GM18951 (cell line): ENCODE data around the gene SMAD7.
A peak's percentile ranks its signal among the peaks of the same experiment; 100 is the strongest.

Experiments used
- POLR2A ChIP-seq: IDR thresholded peaks from 4 replicates; pipeline ENCODE4 v1.6.1; 2011; ENCODE audit warnings: mild to moderate bottlenecking; ENCODE audit not compliant: insufficient read length, insufficient read depth; ENCODE audit errors: extremely low read depth
- in situ Hi-C: fragments of 300-500 bp; cut with MboI; formaldehyde crosslinking; loops from one replicate; pipeline ENCODE4 v1.12.0; 2022; ENCODE audit warnings: low sequenced_read_pairs, mixed read lengths, inconsistent platforms; ENCODE audit not compliant: unreplicated experiment

The SMAD7 gene

DNA sequence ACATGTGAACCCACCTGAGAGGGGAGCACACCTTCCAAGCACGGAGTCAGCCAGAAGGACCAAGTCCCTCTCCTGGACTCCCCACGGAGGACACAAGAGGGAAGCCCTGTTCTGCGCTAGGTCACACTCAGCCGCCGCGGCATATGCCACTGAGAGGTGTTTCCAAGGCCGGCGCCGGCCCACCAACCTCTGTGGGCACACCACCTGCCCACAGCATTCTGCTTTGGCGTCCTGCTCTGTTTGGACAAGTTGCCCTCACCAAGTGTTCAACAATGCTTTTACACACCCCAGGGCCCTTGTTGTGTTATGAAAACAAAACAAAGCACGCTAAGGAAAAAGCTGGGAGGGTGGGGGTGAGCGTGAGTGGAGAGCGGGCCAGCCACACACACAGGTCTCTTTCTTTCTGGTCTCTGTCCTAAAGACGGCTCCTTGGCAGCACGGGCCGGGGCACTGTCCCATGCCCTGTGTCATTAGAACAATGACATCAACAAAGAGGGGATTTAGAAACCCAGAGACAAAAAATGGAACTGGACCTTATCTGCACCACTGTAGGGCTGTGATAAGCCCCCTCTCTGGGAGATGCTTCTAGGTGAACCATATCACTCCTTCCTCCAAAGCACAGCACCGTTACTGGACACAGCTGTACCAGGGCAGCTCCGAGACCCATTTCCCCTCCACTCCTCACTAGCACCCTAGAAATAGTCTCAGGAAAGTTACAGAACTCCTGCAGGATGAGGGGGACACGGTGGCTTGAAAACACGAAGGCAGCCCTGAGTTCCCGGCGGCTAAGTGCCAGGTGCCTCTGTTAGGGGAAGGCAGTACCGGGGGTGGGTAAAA, 17.0 kb downstream of the SMAD7 start:
- in situ Hi-C loops: no loop called here
- no peak for TF ChIP-seq POLR2A

DNA sequence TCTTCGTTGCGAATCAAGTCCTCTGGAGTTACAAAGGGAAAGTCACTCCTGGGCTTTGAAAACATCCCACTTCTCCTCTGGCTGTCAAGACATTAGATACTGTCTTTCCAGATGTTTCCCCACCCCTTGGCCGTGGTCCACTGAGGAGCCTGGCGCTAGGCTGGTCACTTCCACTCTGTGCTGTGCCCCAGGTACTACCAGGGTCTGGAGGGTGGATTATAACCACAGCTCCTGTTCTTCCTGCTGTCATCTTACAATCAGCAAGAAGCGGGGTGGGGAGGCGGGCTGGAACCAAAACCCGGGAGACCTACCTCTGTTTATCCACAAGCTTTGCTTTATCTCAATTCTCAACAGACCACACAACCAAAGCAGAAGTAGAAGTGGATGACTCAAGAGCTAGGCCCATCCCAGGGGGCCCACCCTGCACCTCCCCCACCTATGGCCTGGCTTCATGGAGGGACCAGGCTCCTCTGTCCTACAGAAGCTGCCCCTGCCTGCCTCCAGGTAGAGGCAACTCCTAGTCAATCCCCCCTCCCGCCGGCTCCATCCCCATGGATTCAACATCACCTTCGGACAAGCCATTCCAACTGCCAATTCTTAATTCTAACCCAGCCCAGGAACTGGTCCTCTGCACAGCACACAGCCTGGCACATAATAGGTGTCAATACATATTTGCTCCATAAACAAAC, 17.8 kb downstream of the SMAD7 start:
- peak; percentile 20 for TF ChIP-seq POLR2A
- in situ Hi-C loops: no loop called here

DNA sequence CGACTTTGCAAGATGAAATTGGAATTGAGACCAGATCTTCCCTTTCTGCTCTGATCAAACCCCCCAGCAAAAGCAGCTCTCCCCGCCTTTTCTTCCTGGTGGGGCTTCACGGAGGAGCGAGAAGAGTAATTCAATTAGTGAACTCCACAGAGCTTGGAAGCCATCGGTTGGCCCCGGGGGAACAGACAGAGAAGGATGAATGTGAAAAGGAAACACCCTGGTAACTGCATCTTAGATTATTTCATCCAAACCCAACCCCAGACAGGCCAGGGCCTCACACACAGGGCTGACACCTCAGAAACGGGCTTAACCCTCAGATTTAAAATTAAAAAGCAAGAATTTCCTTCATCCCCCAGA, 18.3 kb downstream of the SMAD7 start:
- no peak for TF ChIP-seq POLR2A
- in situ Hi-C loops: no loop called here

DNA sequence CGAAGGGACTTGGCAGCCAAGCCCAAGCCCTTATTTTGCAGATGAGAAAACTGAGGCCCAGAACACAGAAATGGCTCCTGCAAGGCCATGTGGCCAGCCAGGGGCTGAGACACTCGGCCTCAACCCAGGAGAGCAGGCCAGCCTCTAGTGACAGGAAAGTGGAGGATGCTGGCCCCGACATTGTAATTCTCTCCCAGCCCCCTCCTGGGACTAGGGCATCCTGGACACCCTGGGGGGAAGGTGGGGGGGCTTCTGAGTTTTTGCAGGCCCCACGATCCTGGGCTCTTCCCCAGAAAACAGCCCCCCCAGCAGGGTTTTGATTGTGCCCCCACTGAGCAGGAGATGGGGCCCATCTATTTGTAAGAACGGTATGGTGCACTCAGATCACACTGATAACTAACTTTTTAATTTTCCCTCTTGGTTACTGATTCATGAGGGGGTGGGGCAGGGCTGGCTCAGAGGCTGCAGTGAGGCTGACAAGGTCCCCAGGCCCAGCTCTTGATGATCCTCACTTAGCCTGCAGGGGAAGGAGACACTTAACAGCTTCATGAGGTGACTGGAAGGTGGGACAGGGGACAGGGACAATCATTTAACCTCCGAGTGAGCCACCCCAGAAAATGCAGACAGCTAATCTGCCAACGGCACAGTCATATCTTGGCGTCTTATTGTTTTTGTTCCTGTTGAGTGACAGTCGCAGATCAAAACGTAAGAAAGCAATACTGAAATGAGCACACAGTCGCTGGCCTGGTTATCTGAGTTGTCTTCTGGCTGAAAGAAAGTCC, 18.9 kb downstream of the SMAD7 start:
- in situ Hi-C loops: no loop called here
- no peak for TF ChIP-seq POLR2A

DNA sequence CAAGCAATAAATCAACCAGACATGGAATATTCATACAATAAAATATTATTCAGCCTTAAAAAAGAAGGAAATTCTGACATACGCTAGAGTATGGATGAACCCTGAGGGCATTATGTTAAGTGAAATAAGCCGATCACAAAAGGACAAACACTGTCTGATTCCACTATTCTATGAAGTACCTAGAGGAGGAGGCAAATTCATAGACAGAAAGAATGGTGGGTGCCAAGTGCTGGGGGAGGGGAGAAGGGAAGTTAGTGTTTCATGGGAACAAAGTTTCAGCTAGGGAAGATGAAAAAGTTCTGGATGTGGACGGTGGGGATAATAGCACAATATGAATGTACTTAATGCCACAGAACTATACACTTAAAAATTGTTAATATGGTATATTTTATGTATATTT, 19.8 kb downstream of the SMAD7 start:
- TF ChIP-seq POLR2A: no peak
- in situ Hi-C loops: no loop called here

DNA sequence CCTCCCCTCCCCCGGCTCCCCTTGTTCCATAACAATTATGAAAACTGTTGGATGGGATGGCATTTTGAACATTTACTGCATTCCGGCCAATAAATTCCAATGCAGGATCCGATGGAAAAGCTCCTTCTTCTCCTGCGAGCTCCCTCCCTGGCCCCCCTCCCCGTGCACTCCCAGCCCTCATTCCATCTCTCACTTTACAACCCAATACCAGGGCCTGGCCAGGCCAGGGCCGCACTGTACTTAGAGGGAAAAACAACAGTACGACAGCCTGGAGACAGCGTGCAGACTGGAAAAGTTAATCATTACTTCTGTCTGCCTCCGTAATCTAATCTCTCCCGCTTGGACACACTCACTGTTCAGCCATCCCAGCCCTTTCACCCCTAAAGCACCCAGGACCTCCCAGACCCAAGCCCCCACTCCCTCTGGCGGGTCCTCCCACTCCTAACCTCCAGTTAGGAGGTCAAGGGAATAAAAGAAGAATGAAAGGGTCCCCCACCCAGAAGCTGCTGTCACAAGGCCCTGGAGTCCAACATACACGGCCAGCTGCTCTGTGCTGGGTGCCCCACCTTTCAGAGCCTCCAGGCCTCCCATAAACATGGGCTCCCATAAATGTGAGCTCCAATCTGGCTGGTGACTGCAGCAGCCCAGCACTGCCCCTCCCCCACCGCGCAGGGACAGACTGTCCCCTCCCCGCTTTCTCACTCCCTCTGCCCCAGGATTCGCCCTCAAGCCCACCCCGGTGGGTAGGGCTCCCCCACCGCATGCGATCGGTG, 20.6 kb downstream of the SMAD7 start:
- in situ Hi-C loops: no loop called here
- TF ChIP-seq POLR2A: no peak

DNA sequence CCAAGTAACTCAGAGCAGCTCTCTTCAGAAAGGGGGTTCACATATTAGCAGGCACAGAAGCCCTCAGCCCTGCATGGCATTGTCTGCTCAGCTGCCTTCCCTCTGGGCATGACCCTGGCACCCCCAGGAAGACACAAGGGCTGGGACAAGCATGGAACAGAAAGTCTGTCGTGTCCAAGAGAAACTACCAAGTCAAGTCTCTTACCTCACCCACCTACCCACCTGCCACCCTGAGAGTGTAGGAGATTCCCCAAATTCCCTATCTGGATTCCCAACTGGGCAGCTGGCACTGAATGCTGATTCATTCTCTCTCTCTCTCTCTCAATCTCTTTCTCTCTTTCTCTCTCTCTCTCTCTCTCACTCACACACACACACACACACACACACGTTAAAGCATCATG, 21.6 kb downstream of the SMAD7 start:
- no peak for TF ChIP-seq POLR2A
- in situ Hi-C loops: no loop called here

DNA sequence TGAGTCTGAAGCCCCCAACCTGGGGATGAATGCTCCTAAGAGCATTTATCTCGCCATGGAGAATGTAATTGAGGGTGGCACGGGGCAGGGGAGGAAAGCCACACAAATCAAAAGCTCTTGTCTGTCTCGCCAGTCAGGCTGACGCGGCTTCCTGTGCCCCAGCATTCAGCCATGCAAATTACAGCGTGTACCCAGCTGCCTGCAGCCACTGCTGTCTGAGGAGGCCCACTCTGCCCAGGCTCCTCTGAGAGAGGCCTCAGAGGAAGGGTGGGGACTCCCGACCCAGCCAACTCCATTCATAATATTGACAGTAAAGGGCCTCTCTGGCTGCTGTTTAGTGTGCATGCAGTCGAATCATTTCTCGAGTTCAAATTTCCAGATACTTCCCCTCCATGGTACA, 22.0 kb downstream of the SMAD7 start:
- in situ Hi-C loops: no loop called here
- peak; percentile 61 for TF ChIP-seq POLR2A

DNA sequence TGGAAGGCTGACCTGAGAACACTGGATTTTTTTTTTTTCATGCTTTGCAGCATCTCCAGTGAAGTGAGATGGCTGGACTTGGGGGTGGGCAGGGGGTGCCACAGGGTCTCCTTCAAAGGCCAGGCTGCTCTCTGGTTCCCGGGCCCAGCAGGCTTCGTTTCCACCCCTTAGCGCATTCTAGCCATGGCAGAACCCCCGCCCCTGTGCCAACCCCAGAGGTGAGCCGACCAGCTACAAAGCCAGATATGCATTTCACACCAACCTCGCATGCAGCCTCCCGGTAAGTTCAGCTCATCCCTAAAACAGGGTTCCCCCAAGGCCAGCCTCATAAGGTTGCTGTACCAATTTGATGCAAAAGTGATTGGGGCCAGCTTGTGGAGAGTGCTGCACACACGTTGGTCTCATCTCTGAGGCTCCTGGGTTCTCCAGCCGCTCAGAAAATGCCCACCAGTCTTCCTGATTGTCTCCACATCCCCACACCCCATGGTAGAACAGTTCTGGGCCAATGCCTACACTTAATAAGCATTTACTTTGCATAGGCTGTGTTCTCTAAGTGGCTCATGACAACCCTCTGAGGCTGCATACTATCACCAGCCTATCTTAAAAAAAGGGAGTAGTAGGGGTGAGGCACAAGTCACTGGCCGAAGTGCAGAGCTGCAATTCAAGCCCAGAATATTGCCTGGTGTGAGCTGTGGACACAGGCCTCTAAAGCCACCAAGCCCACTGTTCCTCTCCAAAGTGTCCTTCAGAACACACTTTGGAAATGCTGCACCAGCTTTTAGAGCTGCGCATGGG, 23.3 kb downstream of the SMAD7 start:
- TF ChIP-seq POLR2A: no peak
- in situ Hi-C loops: no loop called here

DNA sequence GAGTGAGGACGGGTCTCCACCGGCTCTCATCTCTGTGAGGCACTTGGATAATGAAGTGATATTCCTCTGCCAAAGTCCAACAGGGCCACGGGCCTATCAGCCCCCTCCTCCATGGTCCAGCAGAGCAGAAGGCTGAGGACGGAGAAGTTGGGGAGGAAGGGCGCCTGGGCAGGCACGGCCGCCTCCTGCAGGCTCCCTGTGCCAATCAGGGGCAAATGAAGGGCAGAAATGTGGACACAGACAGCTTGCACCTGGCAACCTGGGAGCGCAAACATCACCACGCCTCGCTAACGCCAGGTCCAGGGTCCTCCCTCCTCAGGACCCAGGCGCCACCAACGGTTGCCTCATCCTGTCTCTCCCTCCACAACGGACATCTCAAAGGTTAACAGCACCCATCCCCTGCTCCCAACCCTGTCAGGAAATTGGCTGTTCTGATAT, 24.3 kb downstream of the SMAD7 start:
- in situ Hi-C loops: no loop called here
- TF ChIP-seq POLR2A: no peak

DNA sequence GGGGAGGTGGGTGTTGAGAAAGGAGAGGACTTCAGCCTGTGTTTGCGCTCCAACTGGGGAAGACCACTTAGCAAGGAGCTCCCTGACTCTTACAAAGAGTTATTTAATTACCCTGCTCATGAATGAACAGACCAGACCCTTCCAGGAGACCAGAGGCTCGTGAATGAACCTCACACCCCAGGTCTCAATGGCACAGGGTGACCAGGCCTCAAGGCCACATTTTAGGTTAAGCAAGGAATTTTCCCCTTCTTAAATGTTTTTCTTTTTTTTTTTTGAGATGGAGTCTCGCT, 25.3 kb downstream of the SMAD7 start:
- TF ChIP-seq POLR2A: no peak
- in situ Hi-C loops: no loop called here
